Ovary (tissue), 3 donors: ENCODE results near the gene RBM47.

ENCODE experiments used
- EP300 ChIP-seq: sonication (generic); formaldehyde crosslinking; IDR thresholded peaks from one replicate; pipeline ENCODE4 v1.6.1; 2017; ENCODE audit warnings: antibody characterized with exemption
- POLR2A ChIP-seq: fragments of 450-650 bp; IDR thresholded peaks from one replicate; pipeline ENCODE4 v1.6.1; 2017; ENCODE audit warnings: antibody characterized with exemption, mild to moderate bottlenecking, moderate library complexity
- TF ChIP-seq, protein P1 (sequence below), 3 donors: fragments of 450-650 bp in 2 of 3; fragments of 200-600 bp in 1 of 3; IDR thresholded peaks; one replicate each; pipeline versions ENCODE4 v1.5.1 to v1.8.0; 2016 to 2022; ENCODE audit warnings: antibody characterized with exemption in 3 of 3, mild to moderate bottlenecking in 1 of 3
- donor health status: DM: no; HTN: no; CAD: no.

- no peak for TF ChIP-seq POLR2A
- TF ChIP-seq, protein P1, sequence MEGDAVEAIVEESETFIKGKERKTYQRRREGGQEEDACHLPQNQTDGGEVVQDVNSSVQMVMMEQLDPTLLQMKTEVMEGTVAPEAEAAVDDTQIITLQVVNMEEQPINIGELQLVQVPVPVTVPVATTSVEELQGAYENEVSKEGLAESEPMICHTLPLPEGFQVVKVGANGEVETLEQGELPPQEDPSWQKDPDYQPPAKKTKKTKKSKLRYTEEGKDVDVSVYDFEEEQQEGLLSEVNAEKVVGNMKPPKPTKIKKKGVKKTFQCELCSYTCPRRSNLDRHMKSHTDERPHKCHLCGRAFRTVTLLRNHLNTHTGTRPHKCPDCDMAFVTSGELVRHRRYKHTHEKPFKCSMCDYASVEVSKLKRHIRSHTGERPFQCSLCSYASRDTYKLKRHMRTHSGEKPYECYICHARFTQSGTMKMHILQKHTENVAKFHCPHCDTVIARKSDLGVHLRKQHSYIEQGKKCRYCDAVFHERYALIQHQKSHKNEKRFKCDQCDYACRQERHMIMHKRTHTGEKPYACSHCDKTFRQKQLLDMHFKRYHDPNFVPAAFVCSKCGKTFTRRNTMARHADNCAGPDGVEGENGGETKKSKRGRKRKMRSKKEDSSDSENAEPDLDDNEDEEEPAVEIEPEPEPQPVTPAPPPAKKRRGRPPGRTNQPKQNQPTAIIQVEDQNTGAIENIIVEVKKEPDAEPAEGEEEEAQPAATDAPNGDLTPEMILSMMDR (IDR thresholded peaks at IDR 0.05): no peak
- TF ChIP-seq EP300: no peak
These were observed 71.9 kb downstream of the RBM47 start for GRCh38 chr4:40557736-40558135.
